Measurements from ENCODE around the gene LPAR6. TPM values are rescaled to one million over a fixed set of nuclear protein-coding genes. Genes with fewer than 3 reads are reported as not detected.
A peak's percentile ranks its signal among the peaks of the same experiment; 100 is the strongest.

LPAR6 gene
- total RNA-seq, 1 donor from 2014 or later, result 21.1 TPM

DNA sequence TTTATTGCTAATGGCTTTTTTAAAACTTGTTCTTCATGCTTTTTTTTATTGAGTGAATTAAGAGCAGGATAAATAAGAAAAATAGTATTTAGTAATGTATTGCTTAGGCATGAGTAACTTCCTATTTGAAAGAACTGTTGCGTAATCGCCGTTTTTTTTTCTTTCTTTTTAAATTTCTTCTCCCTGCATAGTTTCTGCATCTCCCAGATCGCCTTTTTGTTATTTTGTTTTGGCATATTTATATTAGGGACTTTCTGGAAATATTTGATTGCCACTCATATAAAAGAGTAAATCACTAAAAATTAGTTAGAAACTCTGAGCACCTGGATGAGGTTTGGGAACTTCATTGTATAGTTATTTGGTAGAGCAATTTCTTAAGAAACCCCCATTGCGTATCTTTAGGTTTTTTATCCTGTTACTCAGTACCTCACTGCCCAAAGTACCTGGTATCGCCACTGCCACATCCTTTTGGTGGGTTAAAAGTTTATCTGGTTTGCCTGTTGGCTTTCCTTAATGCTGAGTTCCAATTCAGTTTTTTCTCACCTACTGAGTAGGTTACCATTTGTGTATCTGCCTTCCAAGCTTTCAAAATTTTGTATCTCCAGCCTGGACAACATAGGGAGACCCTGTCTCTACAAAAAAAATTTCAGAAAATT is 36.2 kb upstream of the LPAR6 start:
- Mint-ChIP-seq H3K36me3 (peaks cover 17% of the 10 kb centered on the region), H3K27ac (no peak overlapping the region), H3K9me3 (peaks cover 18% of the 10 kb centered on the region), H3K4me1 (peaks cover 6% of the 10 kb centered on the region), H3K4me3 (no peak overlapping the region), H3K27me3 (ENCODE audit: low read depth) (no peaks in the 10 kb centered on the region)
- DNase-seq (ENCODE audit: low spot score in 2 of 2, unreplicated experiment in 2 of 2), result no peak
- TF ChIP-seq, protein P1, sequence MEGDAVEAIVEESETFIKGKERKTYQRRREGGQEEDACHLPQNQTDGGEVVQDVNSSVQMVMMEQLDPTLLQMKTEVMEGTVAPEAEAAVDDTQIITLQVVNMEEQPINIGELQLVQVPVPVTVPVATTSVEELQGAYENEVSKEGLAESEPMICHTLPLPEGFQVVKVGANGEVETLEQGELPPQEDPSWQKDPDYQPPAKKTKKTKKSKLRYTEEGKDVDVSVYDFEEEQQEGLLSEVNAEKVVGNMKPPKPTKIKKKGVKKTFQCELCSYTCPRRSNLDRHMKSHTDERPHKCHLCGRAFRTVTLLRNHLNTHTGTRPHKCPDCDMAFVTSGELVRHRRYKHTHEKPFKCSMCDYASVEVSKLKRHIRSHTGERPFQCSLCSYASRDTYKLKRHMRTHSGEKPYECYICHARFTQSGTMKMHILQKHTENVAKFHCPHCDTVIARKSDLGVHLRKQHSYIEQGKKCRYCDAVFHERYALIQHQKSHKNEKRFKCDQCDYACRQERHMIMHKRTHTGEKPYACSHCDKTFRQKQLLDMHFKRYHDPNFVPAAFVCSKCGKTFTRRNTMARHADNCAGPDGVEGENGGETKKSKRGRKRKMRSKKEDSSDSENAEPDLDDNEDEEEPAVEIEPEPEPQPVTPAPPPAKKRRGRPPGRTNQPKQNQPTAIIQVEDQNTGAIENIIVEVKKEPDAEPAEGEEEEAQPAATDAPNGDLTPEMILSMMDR (IDR thresholded peaks at IDR 0.05; ENCODE audit: unreplicated experiment), result no peak

DNA sequence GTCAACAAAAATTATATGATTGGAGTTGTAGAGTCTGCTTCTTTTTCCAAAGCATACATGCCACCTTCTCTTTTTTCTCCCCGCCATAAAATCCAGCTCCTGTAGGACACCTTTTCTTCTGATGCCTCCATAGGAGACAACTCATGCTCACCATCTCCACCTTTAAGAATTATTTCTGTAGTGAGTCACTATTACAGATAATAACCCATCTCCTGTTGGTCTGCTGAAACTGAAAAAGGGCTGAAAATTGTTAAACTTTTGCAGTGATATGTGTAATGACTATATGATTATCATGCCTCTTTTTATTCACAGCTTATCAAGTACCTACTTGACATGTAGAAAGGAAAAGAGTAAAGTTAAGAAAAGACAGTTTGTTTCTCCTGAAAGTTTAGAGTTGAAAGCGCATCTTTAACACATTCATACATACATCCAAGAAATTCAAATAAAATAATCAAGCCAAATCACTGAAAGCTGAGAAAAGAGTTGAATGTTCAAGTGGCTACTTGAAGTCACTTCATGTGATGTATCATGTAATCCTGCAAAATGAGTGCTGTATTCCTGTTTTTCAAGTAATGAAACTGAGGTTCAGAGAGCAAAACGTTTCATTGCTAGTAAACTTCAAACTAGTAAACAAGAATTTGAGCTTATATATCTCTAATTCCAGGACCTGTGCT is 35.5 kb upstream of the LPAR6 start:
- TF ChIP-seq, protein P1 (IDR thresholded peaks at IDR 0.05; ENCODE audit: unreplicated experiment), result no peak
- Mint-ChIP-seq H3K36me3 (peaks cover 17% of the 10 kb centered on the region), H3K27ac (no peak overlapping the region), H3K4me1 (peaks cover 3% of the 10 kb centered on the region), H3K27me3 (ENCODE audit: low read depth) (no peaks in the 10 kb centered on the region), H3K4me3 (no peak overlapping the region), H3K9me3 (peaks cover 18% of the 10 kb centered on the region)
- no peak for DNase-seq (ENCODE audit: low spot score in 2 of 2, unreplicated experiment in 2 of 2)

DNA sequence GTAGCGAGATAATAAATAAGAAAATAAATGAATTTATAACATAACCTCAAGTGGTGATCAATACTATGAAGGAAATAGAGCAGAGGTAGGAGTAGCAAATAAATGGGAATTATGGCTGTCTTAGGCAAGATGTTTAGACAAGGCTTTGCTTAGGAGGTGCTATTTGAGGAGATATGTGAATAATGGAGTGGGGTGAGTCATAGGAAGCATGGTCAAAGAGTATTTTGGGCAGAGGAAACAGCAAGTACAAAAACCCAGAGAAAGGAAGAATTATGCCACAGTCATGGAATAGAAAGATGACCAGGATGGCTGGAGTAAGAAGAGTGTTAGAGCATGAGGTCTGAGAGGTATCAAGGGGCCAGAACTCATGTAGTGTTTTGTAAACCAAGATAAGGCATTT is 33.6 kb upstream of the LPAR6 start:
- Mint-ChIP-seq H3K4me1 (no peaks in the 10 kb centered on the region), H3K4me3 (no peak overlapping the region), H3K36me3 (peaks cover 11% of the 10 kb centered on the region), H3K27ac (no peak overlapping the region), H3K9me3 (peaks cover 11% of the 10 kb centered on the region), H3K27me3 (ENCODE audit: low read depth) (no peaks in the 10 kb centered on the region)
- TF ChIP-seq, protein P1 (IDR thresholded peaks at IDR 0.05; ENCODE audit: unreplicated experiment), result no peak
- DNase-seq (ENCODE audit: low spot score in 2 of 2, unreplicated experiment in 2 of 2), result no peak

DNA sequence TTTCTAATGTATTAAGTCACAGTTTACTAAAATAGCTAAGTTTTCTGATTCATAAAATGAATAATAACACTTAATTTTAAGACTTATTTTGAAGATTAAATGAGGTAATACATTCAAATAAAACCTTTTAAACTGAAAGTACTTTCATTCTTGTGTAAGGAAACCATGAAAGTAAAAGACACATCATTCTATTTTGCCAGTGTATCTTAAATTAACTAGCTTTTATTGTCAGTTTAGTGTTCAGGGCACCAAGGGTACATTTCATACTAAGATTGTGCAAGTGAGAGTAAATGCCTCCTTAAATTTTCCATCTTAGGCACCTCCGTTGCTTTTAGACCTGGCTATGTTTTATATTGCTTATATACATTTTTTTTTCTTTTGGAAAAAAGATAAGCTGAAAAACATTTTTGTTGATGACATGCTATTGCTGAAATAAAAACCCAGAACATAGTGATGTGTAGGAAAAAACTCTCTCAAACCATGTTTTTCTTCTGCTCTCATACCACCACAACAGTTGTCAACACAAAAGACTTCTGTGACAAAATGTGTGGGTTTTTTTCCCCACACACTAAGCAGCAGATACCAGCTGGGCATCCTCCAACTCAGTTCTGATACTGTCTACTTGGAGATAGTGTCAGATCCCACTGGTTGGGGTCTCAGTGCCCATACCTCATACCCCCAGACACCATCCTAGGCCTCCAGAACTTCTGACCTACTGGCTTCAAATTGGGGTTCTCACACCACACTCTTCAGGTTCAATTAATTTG is 30.7 kb upstream of the LPAR6 start:
- no peak for DNase-seq (ENCODE audit: low spot score in 2 of 2, unreplicated experiment in 2 of 2)
- no peak overlapping the region for H3K4me3 Mint-ChIP-seq
- no peaks in the 10 kb centered on the region for H3K36me3 Mint-ChIP-seq
- H3K4me1 Mint-ChIP-seq, result no peaks in the 10 kb centered on the region
- no peak overlapping the region for H3K27ac Mint-ChIP-seq
- H3K27me3 Mint-ChIP-seq (ENCODE audit: low read depth), result no peaks in the 10 kb centered on the region
- H3K9me3 Mint-ChIP-seq, result no peaks in the 10 kb centered on the region
- TF ChIP-seq, protein P1 (IDR thresholded peaks at IDR 0.05; ENCODE audit: unreplicated experiment), result no peak

DNA sequence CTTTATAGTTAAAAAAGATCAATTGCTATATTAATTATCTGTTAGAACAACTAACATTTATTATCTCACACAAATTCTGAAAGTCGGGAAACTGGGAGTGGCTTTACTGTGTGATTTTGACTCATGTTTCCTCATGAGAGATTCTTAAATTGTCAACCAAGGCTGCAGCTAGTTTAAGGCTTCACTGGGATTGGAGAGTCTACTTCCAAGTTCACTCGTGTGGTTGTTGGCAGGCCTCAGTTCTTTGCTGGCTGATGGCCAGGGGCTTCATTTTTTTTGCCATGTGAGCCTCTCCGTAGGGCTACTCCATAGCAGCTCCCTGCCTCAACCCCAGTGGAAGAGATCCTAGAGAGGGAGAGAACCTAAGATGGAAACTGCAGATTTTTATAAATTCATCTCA is 24.5 kb upstream of the LPAR6 start:
- Mint-ChIP-seq H3K4me1 (peaks cover 34% of the 10 kb centered on the region), H3K27ac (peak overlapping the region; percentile 93), H3K27me3 (ENCODE audit: low read depth) (no peaks in the 10 kb centered on the region), H3K9me3 (no peaks in the 10 kb centered on the region), H3K36me3 (no peaks in the 10 kb centered on the region), H3K4me3 (peak overlapping the region; percentile 22)
- TF ChIP-seq, protein P1 (IDR thresholded peaks at IDR 0.05; ENCODE audit: unreplicated experiment), result no peak
- DNase-seq (ENCODE audit: low spot score in 2 of 2, unreplicated experiment in 2 of 2), result peak in 1 of 2 experiments; percentile 76
